HUES48 (cell line): Measurements from ENCODE around the gene PCK1.

Source experiments
- H3K27ac ChIP-seq: one replicate; pipeline ENCODE4 v1.7.0; 2013; ENCODE audit warnings: low read depth, low read length, inconsistent platforms
- H3K27me3 ChIP-seq: 2 replicates; pipeline ENCODE4 v1.6.1; 2013; ENCODE audit warnings: mild to moderate bottlenecking, low read length; ENCODE audit not compliant: control insufficient read depth, insufficient read depth
- H3K36me3 ChIP-seq: 2 replicates; pipeline ENCODE4 v1.6.1; 2013; ENCODE audit warnings: low read length; ENCODE audit not compliant: control insufficient read depth, insufficient read depth
- H3K4me1 ChIP-seq: 2 replicates; pipeline ENCODE4 v1.6.1; 2013; ENCODE audit warnings: mild to moderate bottlenecking, low read length; ENCODE audit not compliant: control insufficient read depth, insufficient read depth
- H3K4me3 ChIP-seq: 2 replicates; pipeline ENCODE4 v1.5.1; 2013; ENCODE audit warnings: mild to moderate bottlenecking, low read depth, low read length
- H3K9ac ChIP-seq: 2 replicates; pipeline ENCODE4 v1.6.1; 2013; ENCODE audit warnings: mild to moderate bottlenecking, low read depth, low read length, moderate library complexity
- H3K9me3 ChIP-seq: 2 replicates; pipeline ENCODE4 v1.6.1; 2013; ENCODE audit warnings: low read length; ENCODE audit not compliant: control insufficient read depth, insufficient read depth

The PCK1 gene

DNA sequence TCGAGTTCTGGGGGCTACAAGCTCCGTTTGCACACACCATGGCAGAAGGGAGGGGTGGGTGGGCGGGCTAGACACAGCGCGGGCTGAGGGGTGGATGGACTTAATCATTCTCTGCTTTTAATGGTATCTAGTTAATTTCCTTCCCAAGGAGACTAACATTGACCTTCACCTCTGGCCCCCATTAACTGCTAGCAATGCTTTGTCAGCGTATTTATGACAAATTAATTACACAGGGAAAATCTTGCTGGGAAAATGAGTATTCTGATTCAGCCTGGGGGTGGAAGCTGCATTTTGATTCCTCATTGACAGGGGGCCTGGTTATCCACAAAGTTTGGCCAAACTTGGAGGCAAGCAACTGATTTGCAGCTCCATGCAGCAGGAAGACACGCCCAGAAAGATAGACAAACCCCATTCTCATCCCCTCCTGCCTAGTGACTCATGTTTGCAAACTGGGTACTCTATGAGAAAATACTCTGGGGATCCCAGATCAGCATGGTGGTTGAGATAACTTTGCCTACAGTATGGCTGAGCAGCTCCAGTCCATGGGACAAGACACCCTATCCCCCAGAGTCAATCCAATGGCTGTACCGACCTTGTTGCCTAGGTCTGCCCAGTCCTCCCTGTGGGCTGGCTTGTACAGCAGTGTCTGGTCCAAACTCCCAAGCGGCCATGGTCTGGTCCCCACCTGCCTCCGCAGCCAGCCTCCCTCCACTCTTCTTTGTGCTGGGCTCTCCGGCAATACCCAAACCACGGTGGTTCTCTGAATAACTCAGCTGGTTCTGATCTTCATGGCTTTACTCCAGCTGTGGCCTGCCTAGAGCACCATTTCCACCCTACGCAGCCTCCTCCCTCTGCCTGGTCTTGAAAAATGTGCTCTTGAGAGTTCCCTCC is 39.7 kb downstream of the PCK1 start:
- Histone ChIP-seq H3K27me3 (no peaks in the 10 kb centered on the region), H3K9ac (no peak overlapping the region), H3K4me1 (no peaks in the 10 kb centered on the region; the same call in 1 of the 2 replicates), H3K27ac (no peak overlapping the region), H3K9me3 (no peaks in the 10 kb centered on the region), H3K4me3 (no peak overlapping the region), H3K36me3 (no peaks in the 10 kb centered on the region)

DNA sequence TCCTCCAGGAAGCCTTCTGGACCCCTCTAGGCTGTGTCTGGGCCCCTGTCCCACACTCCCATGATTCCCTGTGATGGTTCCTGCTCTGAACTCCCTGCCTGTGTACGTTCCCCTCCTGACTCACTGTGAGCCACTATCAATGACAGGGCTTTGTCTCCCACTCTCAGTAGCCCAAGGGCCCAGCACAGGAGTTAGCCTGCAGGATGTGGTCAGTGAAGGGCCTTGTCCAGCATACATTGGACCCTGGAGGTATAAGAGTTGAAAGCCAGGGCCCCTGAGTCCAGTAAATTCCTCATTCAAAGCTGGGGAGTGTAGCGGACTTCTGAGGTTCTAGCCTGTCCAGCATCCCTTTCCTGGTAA is 40.3 kb downstream of the PCK1 start:
- Histone ChIP-seq H3K4me3 (no peak overlapping the region), H3K9me3 (no peaks in the 10 kb centered on the region), H3K27me3 (no peaks in the 10 kb centered on the region), H3K36me3 (no peaks in the 10 kb centered on the region), H3K9ac (no peak overlapping the region), H3K4me1 (no peaks in the 10 kb centered on the region; the same call in 1 of the 2 replicates), H3K27ac (no peak overlapping the region)

- H3K9ac ChIP-seq: no peak overlapping the region
- H3K36me3 ChIP-seq: no peaks in the 10 kb centered on the region
- no peaks in the 10 kb centered on the region; the same call in 1 of the 2 replicates for H3K4me1 ChIP-seq
- H3K27me3 ChIP-seq: no peaks in the 10 kb centered on the region
- H3K9me3 ChIP-seq: no peaks in the 10 kb centered on the region
- no peak overlapping the region for H3K4me3 ChIP-seq
- no peak overlapping the region for H3K27ac ChIP-seq
Measured at GRCh38 chr20:57601737-57602136, 40.8 kb downstream of the PCK1 start.

- Histone ChIP-seq H3K27ac (no peak overlapping the region), H3K4me1 (no peaks in the 10 kb centered on the region), H3K36me3 (no peaks in the 10 kb centered on the region), H3K9me3 (no peaks in the 10 kb centered on the region), H3K9ac (no peak overlapping the region), H3K4me3 (no peak overlapping the region), H3K27me3 (no peaks in the 10 kb centered on the region)
Measured at GRCh38 chr20:57603120-57603519, 42.2 kb downstream of the PCK1 start.

GRCh38 chr20:57605045-57605444 is 44.1 kb downstream of the PCK1 start:
- Histone ChIP-seq H3K36me3 (no peaks in the 10 kb centered on the region), H3K4me3 (no peak overlapping the region), H3K9me3 (no peaks in the 10 kb centered on the region), H3K27me3 (no peaks in the 10 kb centered on the region), H3K27ac (no peak overlapping the region), H3K9ac (no peak overlapping the region), H3K4me1 (no peaks in the 10 kb centered on the region)

DNA sequence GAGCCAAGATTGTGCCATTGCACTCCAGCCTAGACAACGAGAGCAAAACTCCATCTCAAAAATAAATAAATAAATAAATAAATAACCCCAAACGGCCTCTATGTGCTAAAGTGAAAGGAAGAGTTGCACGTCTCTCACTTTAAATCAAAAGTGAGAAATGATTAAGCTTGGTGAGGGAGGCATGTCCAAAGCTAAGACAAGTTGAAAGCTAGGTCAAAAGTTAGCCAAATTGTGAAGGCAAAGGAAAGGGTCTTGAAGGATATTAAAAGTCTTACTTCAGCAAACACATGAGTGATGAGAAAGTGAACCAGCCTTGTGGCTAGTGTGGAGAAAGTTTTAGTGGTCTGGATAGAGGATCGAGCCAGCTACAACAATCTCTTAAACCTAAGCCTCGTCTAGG is 45.0 kb downstream of the PCK1 start:
- Histone ChIP-seq H3K9me3 (no peaks in the 10 kb centered on the region), H3K4me1 (no peaks in the 10 kb centered on the region), H3K27ac (no peak overlapping the region), H3K9ac (no peak overlapping the region), H3K4me3 (no peak overlapping the region), H3K27me3 (no peaks in the 10 kb centered on the region), H3K36me3 (no peaks in the 10 kb centered on the region)

- Histone ChIP-seq H3K36me3 (no peaks in the 10 kb centered on the region), H3K9me3 (no peaks in the 10 kb centered on the region), H3K4me3 (no peak overlapping the region), H3K9ac (no peak overlapping the region), H3K4me1 (no peaks in the 10 kb centered on the region), H3K27me3 (no peaks in the 10 kb centered on the region), H3K27ac (no peak overlapping the region)
Measured at GRCh38 chr20:57608516-57608915, 47.6 kb downstream of the PCK1 start.

DNA sequence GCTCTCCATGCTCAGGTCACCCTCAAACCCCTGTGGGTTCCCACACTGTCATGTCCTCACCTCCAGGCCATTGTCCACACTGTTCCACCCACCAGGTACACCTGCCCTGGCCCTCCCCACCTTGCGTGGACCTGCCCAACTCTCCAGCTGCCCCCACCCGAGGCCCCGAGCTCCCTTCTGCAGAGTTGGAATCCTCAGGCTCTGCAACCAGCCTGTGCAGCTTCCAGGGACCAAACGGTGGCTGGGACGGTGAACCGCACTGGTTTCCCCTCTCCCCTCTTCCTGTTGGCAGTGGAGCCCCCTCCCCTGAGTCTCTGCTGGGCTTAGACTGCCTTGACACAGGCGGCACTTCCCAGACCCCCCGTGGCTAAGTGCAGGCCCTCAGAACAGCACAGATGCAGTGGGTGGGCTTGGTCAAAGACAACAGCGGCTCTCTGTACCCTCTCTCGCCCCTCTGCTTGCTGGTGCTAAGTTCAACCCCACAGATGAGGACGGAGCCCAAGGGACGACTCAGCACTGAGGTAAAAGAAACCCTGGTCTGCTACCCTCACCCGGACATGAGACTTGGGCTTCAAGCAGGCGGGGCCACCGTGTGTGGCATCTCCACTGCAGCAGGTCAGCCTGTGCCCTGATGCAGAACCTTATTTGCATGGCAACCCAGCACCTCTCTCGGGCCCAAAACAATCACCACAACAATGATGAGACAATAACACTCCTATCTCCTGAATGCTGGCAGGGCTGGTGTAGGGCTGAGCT is 48.4 kb downstream of the PCK1 start:
- H3K4me3 ChIP-seq: no peak overlapping the region
- H3K27me3 ChIP-seq: no peaks in the 10 kb centered on the region
- no peaks in the 10 kb centered on the region for H3K36me3 ChIP-seq
- H3K9me3 ChIP-seq: no peaks in the 10 kb centered on the region
- no peaks in the 10 kb centered on the region for H3K4me1 ChIP-seq
- H3K9ac ChIP-seq: no peak overlapping the region
- H3K27ac ChIP-seq: no peak overlapping the region

- Histone ChIP-seq H3K4me1 (no peaks in the 10 kb centered on the region), H3K36me3 (no peaks in the 10 kb centered on the region), H3K9ac (no peak overlapping the region), H3K27me3 (no peaks in the 10 kb centered on the region), H3K9me3 (no peaks in the 10 kb centered on the region), H3K27ac (no peak overlapping the region), H3K4me3 (no peak overlapping the region)
Measured at GRCh38 chr20:57609842-57610167, 48.9 kb downstream of the PCK1 start.

- Histone ChIP-seq H3K9ac (no peak overlapping the region), H3K36me3 (no peaks in the 10 kb centered on the region), H3K27ac (no peak overlapping the region), H3K4me3 (no peak overlapping the region), H3K4me1 (no peaks in the 10 kb centered on the region), H3K27me3 (no peaks in the 10 kb centered on the region), H3K9me3 (no peaks in the 10 kb centered on the region)
Measured at GRCh38 chr20:57610261-57610952, 49.5 kb downstream of the PCK1 start.
